COR-L47 (cell line): ENCODE data around the gene GABRB2.
"Not testable (repeated sequence)": the region's sequence is repeated elsewhere in the genome, so short reads cannot be mapped to it uniquely, and the experiment has no call there.

Experiments used
- DNase-seq: peaks from one replicate; lab custom pipeline; 2025; lab: John Stamatoyannopoulos, UW

GABRB2 gene

GRCh38 chr5:161299053-161299452, 247.5 kb downstream of the GABRB2 start:
- DNase-seq, result no peak

- DNase-seq, result not testable (repeated sequence)
Measured at GRCh38 chr5:161297388-161297787, 249.1 kb downstream of the GABRB2 start.

- DNase-seq, result no peak
Measured at GRCh38 chr5:161295721-161296250, 250.7 kb downstream of the GABRB2 start.

GRCh38 chr5:161288071-161288470, 258.5 kb downstream of the GABRB2 start:
- DNase-seq, result no peak

- no peak for DNase-seq
Measured at GRCh38 chr5:161287436-161287835, 259.1 kb downstream of the GABRB2 start.

GRCh38 chr5:161286066-161286655, 260.4 kb downstream of the GABRB2 start:
- no peak for DNase-seq

GRCh38 chr5:161284445-161284844, 262.1 kb downstream of the GABRB2 start:
- DNase-seq, result no peak

GRCh38 chr5:161283296-161283695, 263.2 kb downstream of the GABRB2 start:
- DNase-seq, result no peak

GRCh38 chr5:161278739-161279660, 267.5 kb downstream of the GABRB2 start:
- DNase-seq, result no peak

- no peak for DNase-seq
Measured at GRCh38 chr5:161277011-161277410, 269.5 kb downstream of the GABRB2 start.

GRCh38 chr5:161274951-161275350, 271.6 kb downstream of the GABRB2 start:
- no peak for DNase-seq

- DNase-seq, result no peak
Measured at GRCh38 chr5:161273410-161273809, 273.1 kb downstream of the GABRB2 start.

- no peak for DNase-seq
Measured at GRCh38 chr5:161271816-161272215, 274.7 kb downstream of the GABRB2 start.

GRCh38 chr5:161269125-161269524, 277.4 kb downstream of the GABRB2 start:
- no peak for DNase-seq

- no peak for DNase-seq
Measured at GRCh38 chr5:161266954-161267353, 279.6 kb downstream of the GABRB2 start.

- no peak for DNase-seq
Measured at GRCh38 chr5:161265006-161265405, 281.5 kb downstream of the GABRB2 start.

GRCh38 chr5:161263191-161263590, 283.3 kb downstream of the GABRB2 start:
- DNase-seq, result no peak

GRCh38 chr5:161261668-161262323, 284.7 kb downstream of the GABRB2 start:
- no peak for DNase-seq

GRCh38 chr5:161258438-161258837, 288.1 kb downstream of the GABRB2 start:
- DNase-seq, result no peak

GRCh38 chr5:161256957-161257356, 289.6 kb downstream of the GABRB2 start:
- no peak for DNase-seq

GRCh38 chr5:161252955-161253354, 293.6 kb downstream of the GABRB2 start:
- not testable (repeated sequence) for DNase-seq

- no peak for DNase-seq
Measured at GRCh38 chr5:161246749-161247148, 299.8 kb downstream of the GABRB2 start.

- DNase-seq, result not testable (repeated sequence)
Measured at GRCh38 chr5:161245846-161246245, 300.7 kb downstream of the GABRB2 start.
